Ureter (tissue), 1 donor: ENCODE data around the gene MEX3D. TPM values are rescaled to one million over a fixed set of nuclear protein-coding genes. Genes with fewer than 3 reads are reported as not detected.

Experiments used
- DNase-seq: peaks from one replicate; pipeline ENCODE4 v3.0.0-alpha.2; 2020; ENCODE audit warnings: low spot score
- total RNA-seq: library from RNA; stranded (reverse); gene quantifications from one replicate; pipeline ENCODE4 v1.2.4, GENCODE V29; 2023
- donor health status: DM: yes; HTN: yes; CAD: no.

The MEX3D gene
- total RNA-seq, 1 donor from 2014 or later = 21.7 TPM

GRCh38 chr19:1593501-1593772 lies 25.3 kb upstream of the MEX3D start:
- DNase-seq = no peak

GRCh38 chr19:1592755-1593500 lies 24.8 kb upstream of the MEX3D start, which contains the start of gene MBD3:
TSS of gene MBD3 (minus strand) at chr19:1592865. CDS start at chr19:1592631, 234 bp downstream.
- peak; percentile 91 for DNase-seq

GRCh38 chr19:1592024-1592754 lies 24.1 kb upstream of the MEX3D start:
- DNase-seq = peak; percentile 83

GRCh38 chr19:1591421-1592023 lies 23.4 kb upstream of the MEX3D start:
- DNase-seq = no peak

GRCh38 chr19:1590641-1591397 lies 22.7 kb upstream of the MEX3D start:
- no peak for DNase-seq

GRCh38 chr19:1587872-1588271 lies 19.7 kb upstream of the MEX3D start:
- no peak for DNase-seq

- no peak for DNase-seq
Measured at GRCh38 chr19:1585243-1585580, 17.1 kb upstream of the MEX3D start.

- no peak for DNase-seq
Measured at GRCh38 chr19:1584500-1585242, 16.5 kb upstream of the MEX3D start.

- no peak for DNase-seq
Measured at GRCh38 chr19:1582201-1582600, 14.1 kb upstream of the MEX3D start.

GRCh38 chr19:1580957-1581356 lies 12.8 kb upstream of the MEX3D start:
- DNase-seq = no peak

GRCh38 chr19:1580382-1580781 lies 12.3 kb upstream of the MEX3D start:
- no peak for DNase-seq

- no peak for DNase-seq
Measured at GRCh38 chr19:1579222-1579621, 11.1 kb upstream of the MEX3D start.

- no peak for DNase-seq
Measured at GRCh38 chr19:1577929-1578618, 9.9 kb upstream of the MEX3D start.

- DNase-seq = no peak
Measured at GRCh38 chr19:1577090-1577928, 9.2 kb upstream of the MEX3D start.

- no peak for DNase-seq
Measured at GRCh38 chr19:1576242-1577089, 8.3 kb upstream of the MEX3D start.

GRCh38 chr19:1575323-1576241 lies 7.5 kb upstream of the MEX3D start:
- no peak for DNase-seq

GRCh38 chr19:1574354-1575136 lies 6.4 kb upstream of the MEX3D start:
- DNase-seq = no peak
